A549 (cell line): ENCODE results near the gene BCAS3. TPM values are rescaled to one million over a fixed set of nuclear protein-coding genes. Genes with fewer than 3 reads are reported as not detected.

Experiments
- ATAC-seq, 2 experiments: fragments of 200-7000 bp in 1 of 2; fragments of >200 bp in 1 of 2; cut with Nextera tagmentation in 1 of 2; cut with Tn5 transposase in 1 of 2; 3 replicates each; pipeline versions ENCODE4 v1.8.0 to v1.9.1; 2018 to 2020; ENCODE audit warnings: mild to moderate bottlenecking in 1 of 2, moderate library complexity in 1 of 2
- CTCF ChIA-PET: fragments of 300-600 bp; sonication (Branson Sonifier 250); formaldehyde crosslinking; extraction: SDS; loops from one replicate; lab custom pipeline; 2021; ENCODE audit warnings: antibody characterized with exemption, inconsistent platforms; lab: Yijun Ruan, JAX
- POLR2A ChIA-PET: fragments of 350-600 bp; formaldehyde crosslinking; extraction: SDS; loops from one replicate; lab custom pipeline; 2021; ENCODE audit warnings: antibody characterized with exemption, inconsistent platforms; lab: Yijun Ruan, JAX
- DNase-seq, 2 experiments: peaks; one replicate each; pipeline versions ENCODE4 v3.0.0 to v3.0.0-alpha.2; 2011 to 2016; ENCODE audit warnings: low read depth in 1 of 2, low spot score in 1 of 2
- FAIRE-seq: peaks from 2 replicates; lab custom pipeline; 2011; peaks lifted over from hg19 to GRCh38; lab: Jason Lieb, UNC
- H3K27ac ChIP-seq, 2 experiments: fragments of >200 bp; sonication (Bioruptor Twin); formaldehyde crosslinking; 3 replicates each; pipeline ENCODE4 v1.5.1; 2016 to 2017
- H3K4me1 ChIP-seq: fragments of >200 bp; sonication (Bioruptor Twin); formaldehyde crosslinking; 3 replicates; pipeline ENCODE4 v1.6.1; 2016
- H3K4me2 ChIP-seq: fragments of >200 bp; sonication (Bioruptor Twin); formaldehyde crosslinking; 3 replicates; pipeline ENCODE4 v1.6.1; 2016
- H3K4me3 ChIP-seq: fragments of >200 bp; sonication (Bioruptor Twin); formaldehyde crosslinking; 3 replicates; pipeline ENCODE4 v1.5.1; 2016
- H3K9me3 ChIP-seq: fragments of >200 bp; sonication (Bioruptor Twin); formaldehyde crosslinking; 3 replicates; pipeline ENCODE4 v1.6.1; 2016
- BHLHE40 ChIP-seq: IDR thresholded peaks from 2 replicates; pipeline ENCODE4 v1.6.1; 2012; ENCODE audit warnings: low read depth, low read length, inconsistent platforms
- CBX8 ChIP-seq: fragments of 200-600 bp; sonication (generic); IDR thresholded peaks from 2 replicates; pipeline ENCODE4 v1.6.1; 2016
- CHD4 ChIP-seq: fragments of 200-600 bp; sonication (generic); IDR thresholded peaks from 2 replicates; pipeline ENCODE4 v1.6.1; 2016; ENCODE audit warnings: antibody characterized with exemption, mild to moderate bottlenecking, borderline replicate concordance
- EP300 ChIP-seq, 2 experiments: fragments of >200 bp; sonication (Bioruptor Twin); formaldehyde crosslinking; IDR thresholded peaks; 2 replicates in 1 of 2; 3 replicates in 1 of 2; pipeline ENCODE4 v1.6.1; 2016 to 2017
- ESRRA ChIP-seq: fragments of 150-350 bp; IDR thresholded peaks from 2 replicates; pipeline ENCODE4 v1.6.1; 2014; ENCODE audit warnings: mild to moderate bottlenecking, low read length, borderline replicate concordance
- FOSL2 ChIP-seq, 2 experiments: fragments of 450-650 bp in 1 of 2; fragments of >200 bp in 1 of 2; sonication (Bioruptor Twin) in 1 of 2; formaldehyde crosslinking; IDR thresholded peaks; 2 replicates each; pipeline versions ENCODE4 v1.5.0 to v1.6.1; 2016 to 2020; ENCODE audit warnings: mild to moderate bottlenecking in 1 of 2, moderate library complexity in 1 of 2
- FOXS1 ChIP-seq: fragments of 250-450 bp; sonication (Bioruptor Pico); IDR thresholded peaks from 2 replicates; pipeline ENCODE4 v1.5.0; 2020; ENCODE audit warnings: mild to moderate bottlenecking, moderate library complexity
- GATA3 ChIP-seq: IDR thresholded peaks from 2 replicates; pipeline ENCODE4 v1.6.1; 2012; ENCODE audit warnings: borderline replicate concordance
- HOXA7 ChIP-seq: fragments of 250-450 bp; sonication (Bioruptor Pico); IDR thresholded peaks from 2 replicates; pipeline ENCODE4 v1.5.0; 2020; ENCODE audit warnings: mild to moderate bottlenecking, moderate library complexity
- MAFK ChIP-seq: fragments of 450-650 bp; IDR thresholded peaks from 2 replicates; pipeline ENCODE4 v1.6.1; 2014; ENCODE audit not compliant: partially characterized antibody
- MAZ ChIP-seq: fragments of 150-350 bp; IDR thresholded peaks from 2 replicates; pipeline ENCODE4 v1.6.1; 2014; ENCODE audit warnings: antibody characterized with exemption, low read depth, low read length, borderline replicate concordance
- NPAS2 ChIP-seq: fragments of 250-450 bp; sonication (Bioruptor Pico); IDR thresholded peaks from 2 replicates; pipeline ENCODE4 v1.8.0; 2022; ENCODE audit warnings: mild to moderate bottlenecking, moderate library complexity, borderline replicate concordance
- RAD21 ChIP-seq, 2 experiments: fragments of >200 bp in 1 of 2; sonication (Bioruptor Twin) in 1 of 2; formaldehyde crosslinking in 1 of 2; IDR thresholded peaks in 1 of 2; conservative IDR thresholded peaks in 1 of 2; 2 replicates in 1 of 2; 3 replicates in 1 of 2; pipeline ENCODE4 v1.6.1; 2012 to 2018; ENCODE audit warnings: inconsistent platforms in 1 of 2
- RARB ChIP-seq: fragments of 250-450 bp; sonication (Bioruptor Pico); IDR thresholded peaks from 2 replicates; pipeline ENCODE4 v1.8.0; 2021; ENCODE audit warnings: mild to moderate bottlenecking, moderate library complexity
- RCOR1 ChIP-seq: fragments of 150-350 bp; IDR thresholded peaks from 2 replicates; pipeline ENCODE4 v1.6.1; 2014; ENCODE audit warnings: antibody characterized with exemption, low read length, low read depth
- RNF2 ChIP-seq: fragments of 200-600 bp; sonication (generic); IDR thresholded peaks from 2 replicates; pipeline ENCODE4 v1.6.1; 2016; ENCODE audit warnings: low read depth, mild to moderate bottlenecking, antibody characterized with exemption, moderate library complexity, borderline replicate concordance
- SMC3 ChIP-seq: fragments of >200 bp; sonication (Bioruptor Twin); formaldehyde crosslinking; IDR thresholded peaks from 3 replicates; pipeline ENCODE4 v1.6.1; 2018; ENCODE audit warnings: inconsistent platforms
- ZC3H11A ChIP-seq: fragments of 450-650 bp; IDR thresholded peaks from 2 replicates; pipeline ENCODE4 v1.6.1; 2014; ENCODE audit warnings: antibody characterized with exemption, mild to moderate bottlenecking
- ZFP36 ChIP-seq: fragments of 450-650 bp; IDR thresholded peaks from 2 replicates; pipeline ENCODE4 v1.6.1; 2014; ENCODE audit warnings: borderline replicate concordance; ENCODE audit not compliant: partially characterized antibody
- WGBS: methylation state at CpG from one replicate; pipeline ENCODE4 v1.1.6; 2017; ENCODE audit errors: missing lambda C conversion rate; 5-methylcytosine and 5-hydroxymethylcytosine counted together
- polyA plus RNA-seq, 4 experiments: library from polyadenylated mRNA; depleted of rRNA in 3 of 4; stranded (reverse); fragments of >200 nt; fragmentation: RNase III in 1 of 4; extraction: RNeasy Plus Mini Kit Qiagen cat#74134 plus additional on column Dnase treatment in 1 of 4; gene quantifications; 2 replicates in 3 of 4; 3 replicates in 1 of 4; pipeline ENCODE4 v1.2.3, GENCODE V29; 2011 to 2017
- TF ChIP-seq, protein P1 (sequence below): fragments of 450-650 bp; IDR thresholded peaks from 2 replicates; pipeline ENCODE4 v1.6.1; 2014; ENCODE audit warnings: antibody characterized with exemption
- TF ChIP-seq, protein P2 (sequence below): fragments of 250-450 bp; sonication (Bioruptor Pico); IDR thresholded peaks from 2 replicates; pipeline ENCODE4 v1.5.0; 2020; ENCODE audit warnings: low read depth, mild to moderate bottlenecking, moderate library complexity
- TF ChIP-seq, protein P3 (sequence below): fragments of 250-450 bp; sonication (Bioruptor Pico); IDR thresholded peaks from 2 replicates; pipeline ENCODE4 v1.5.0; 2021; ENCODE audit warnings: mild to moderate bottlenecking, moderate library complexity, borderline replicate concordance

Gene BCAS3
- polyA plus RNA-seq, 2 of the 4 experiments (the other 2 are of a cell fraction), result 14.7 to 43.4 TPM

DNA sequence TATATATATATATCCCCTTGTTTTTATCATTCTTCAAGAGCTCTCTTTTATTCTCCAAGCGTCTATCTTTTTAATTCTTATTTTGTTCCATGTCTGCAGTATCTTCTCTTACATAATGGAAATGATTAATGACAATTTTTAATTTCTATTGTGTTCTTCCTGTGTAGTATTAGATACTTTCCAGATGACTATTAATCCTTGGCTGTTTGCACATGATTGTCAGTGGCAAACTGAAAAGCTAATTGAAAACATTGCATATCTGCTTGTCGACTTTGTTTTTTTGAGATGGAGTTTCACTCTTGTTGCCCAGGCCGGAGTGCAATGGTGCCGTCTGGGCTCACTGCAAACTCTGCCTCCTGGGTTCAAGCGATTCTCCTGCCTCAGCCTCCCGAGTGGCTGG is 124.7 kb downstream of the BCAS3 start:
- H3K4me2 ChIP-seq, result no peak overlapping the region
- no peak overlapping the region for H3K4me3 ChIP-seq
- no peak for TF ChIP-seq ESRRA
- TF ChIP-seq HOXA7 (CRISPR knock-in tag), result no peak
- TF ChIP-seq BHLHE40, result no peak
- no peak for TF ChIP-seq ZFP36
- TF ChIP-seq EP300 (IDR thresholded peaks at IDR 0.05), result no peak
- TF ChIP-seq, protein P1, sequence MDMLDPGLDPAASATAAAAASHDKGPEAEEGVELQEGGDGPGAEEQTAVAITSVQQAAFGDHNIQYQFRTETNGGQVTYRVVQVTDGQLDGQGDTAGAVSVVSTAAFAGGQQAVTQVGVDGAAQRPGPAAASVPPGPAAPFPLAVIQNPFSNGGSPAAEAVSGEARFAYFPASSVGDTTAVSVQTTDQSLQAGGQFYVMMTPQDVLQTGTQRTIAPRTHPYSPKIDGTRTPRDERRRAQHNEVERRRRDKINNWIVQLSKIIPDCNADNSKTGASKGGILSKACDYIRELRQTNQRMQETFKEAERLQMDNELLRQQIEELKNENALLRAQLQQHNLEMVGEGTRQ, result no peak
- TF ChIP-seq RARB (CRISPR knock-in tag), result no peak
- TF ChIP-seq RCOR1, result no peak
- no peak for TF ChIP-seq CBX8
- TF ChIP-seq, protein P2, sequence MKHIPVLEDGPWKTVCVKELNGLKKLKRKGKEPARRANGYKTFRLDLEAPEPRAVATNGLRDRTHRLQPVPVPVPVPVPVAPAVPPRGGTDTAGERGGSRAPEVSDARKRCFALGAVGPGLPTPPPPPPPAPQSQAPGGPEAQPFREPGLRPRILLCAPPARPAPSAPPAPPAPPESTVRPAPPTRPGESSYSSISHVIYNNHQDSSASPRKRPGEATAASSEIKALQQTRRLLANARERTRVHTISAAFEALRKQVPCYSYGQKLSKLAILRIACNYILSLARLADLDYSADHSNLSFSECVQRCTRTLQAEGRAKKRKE (CRISPR knock-in tag), result no peak
- DNase-seq, result no peak
- FAIRE-seq, result no peak
- ChIA-PET CTCF (interaction anchor here (1.0 kb wide), 1 partner anchor 8 kb away, joined by 3 read pairs; no protein-coding TSS in a partner anchor), POLR2A (no interaction called here)
- WGBS, result 86% methylated on average over 6 of the region's 6 CpGs
- H3K4me1 ChIP-seq, result no peaks in the 10 kb centered on the region
- no peak for ATAC-seq
- H3K9me3 ChIP-seq, result no peaks in the 10 kb centered on the region
- H3K27ac ChIP-seq, result no peak overlapping the region

DNA sequence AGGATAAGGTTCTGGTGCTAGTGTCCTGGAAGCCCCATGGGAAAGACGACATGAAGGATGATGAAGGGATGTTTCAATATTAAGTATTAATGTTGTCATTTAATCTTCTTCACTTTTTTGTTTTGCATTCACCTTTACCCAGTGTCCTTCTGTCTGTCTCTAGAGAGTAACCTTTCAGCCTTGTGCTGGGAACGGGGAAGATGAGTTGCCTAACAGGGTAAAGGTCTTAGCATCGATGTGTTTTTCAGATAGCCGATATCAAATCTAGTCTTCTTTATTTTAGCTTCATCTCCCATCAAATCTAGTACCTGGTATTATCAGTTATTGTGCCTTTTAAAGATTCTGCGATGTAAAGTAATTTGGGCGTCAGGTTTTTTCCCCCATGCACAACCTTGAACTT is 125.4 kb downstream of the BCAS3 start:
- FAIRE-seq (peak; percentile 39), ATAC-seq (no peak), DNase-seq (no peak)
- Histone ChIP-seq H3K4me3 (no peak overlapping the region), H3K9me3 (no peaks in the 10 kb centered on the region), H3K4me2 (no peak overlapping the region), H3K27ac (no peak overlapping the region), H3K4me1 (no peaks in the 10 kb centered on the region)
- TF ChIP-seq SMC3 (no peak), CHD4 (no peak), MAFK (no peak)
- ChIA-PET POLR2A (no interaction called here), CTCF (interaction anchor here (0.5 kb wide), 1 partner anchor 162 kb away, joined by 3 read pairs; no protein-coding TSS in a partner anchor)
- WGBS, result 90% methylated on average over 6 of the region's 6 CpGs

DNA sequence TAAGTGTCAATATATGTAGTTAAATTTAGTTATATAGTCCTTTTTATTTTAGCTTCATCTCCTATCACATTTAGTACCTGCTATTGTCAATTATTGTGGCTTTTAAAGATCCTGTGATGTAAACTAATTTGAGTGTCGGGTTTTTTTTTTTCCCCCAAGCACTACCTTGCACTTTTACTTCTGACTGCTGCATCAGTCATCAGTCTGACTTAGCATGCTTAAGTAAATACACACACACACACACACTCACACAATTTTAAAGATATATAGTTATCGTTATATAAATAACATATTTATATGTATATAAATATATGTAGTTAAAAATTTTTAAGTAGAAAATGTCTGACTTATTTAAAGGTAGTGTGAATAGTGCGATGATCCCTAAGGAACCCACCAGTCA is 127.2 kb downstream of the BCAS3 start:
- Histone ChIP-seq H3K4me2 (no peak overlapping the region), H3K4me1 (no peaks in the 10 kb centered on the region), H3K9me3 (no peaks in the 10 kb centered on the region), H3K4me3 (no peak overlapping the region), H3K27ac (no peak overlapping the region)
- TF ChIP-seq NPAS2 (CRISPR knock-in tag) (no peak), MAZ (no peak), GATA3 (no peak), FOSL2 (IDR thresholded peaks at IDR 0.05) (no peak), FOSL2 (CRISPR knock-in tag; IDR thresholded peaks at IDR 0.05) (no peak), ZC3H11A (no peak), RNF2 (no peak), EP300 (IDR thresholded peaks at IDR 0.05) (no peak), FOXS1 (no peak), RAD21 (conservative IDR thresholded peaks at IDR 0.05 in 1 of 2, IDR thresholded peaks at IDR 0.05 in 1 of 2) (no peak)
- TF ChIP-seq, protein P3, sequence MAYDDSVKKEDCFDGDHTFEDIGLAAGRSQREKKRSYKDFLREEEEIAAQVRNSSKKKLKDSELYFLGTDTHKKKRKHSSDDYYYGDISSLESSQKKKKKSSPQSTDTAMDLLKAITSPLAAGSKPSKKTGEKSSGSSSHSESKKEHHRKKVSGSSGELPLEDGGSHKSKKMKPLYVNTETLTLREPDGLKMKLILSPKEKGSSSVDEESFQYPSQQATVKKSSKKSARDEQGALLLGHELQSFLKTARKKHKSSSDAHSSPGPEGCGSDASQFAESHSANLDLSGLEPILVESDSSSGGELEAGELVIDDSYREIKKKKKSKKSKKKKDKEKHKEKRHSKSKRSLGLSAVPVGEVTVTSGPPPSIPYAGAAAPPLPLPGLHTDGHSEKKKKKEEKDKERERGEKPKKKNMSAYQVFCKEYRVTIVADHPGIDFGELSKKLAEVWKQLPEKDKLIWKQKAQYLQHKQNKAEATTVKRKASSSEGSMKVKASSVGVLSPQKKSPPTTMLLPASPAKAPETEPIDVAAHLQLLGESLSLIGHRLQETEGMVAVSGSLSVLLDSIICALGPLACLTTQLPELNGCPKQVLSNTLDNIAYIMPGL, result no peak
- TF ChIP-seq, protein P2 (CRISPR knock-in tag), result no peak
- ATAC-seq (no peak), FAIRE-seq (peak; percentile 54), DNase-seq (no peak)
- 78% methylated on average over 3 of the region's 3 CpGs for WGBS
- POLR2A ChIA-PET, result no interaction called here
- CTCF ChIA-PET, result interaction anchor here (1.7 kb wide), 1 partner anchor 84 kb away, joined by 4 read pairs; no protein-coding TSS in a partner anchor
